Stimulated activated CD4-positive, alpha-beta T cell treated with anti-CD3 and anti-CD28 coated beads, Interleukin-12 subunit alpha, Interleukin-12 subunit beta, amount 100 ng/mL, for 4 hours (primary cell): ENCODE measurements around the gene SCIN.
A peak's percentile ranks its signal among the peaks of the same experiment; 100 is the strongest.
"Not testable (repeated sequence)": the region's sequence is repeated elsewhere in the genome, so short reads cannot be mapped to it uniquely, and the experiment has no call there.

ENCODE experiments used
- DNase-seq: peaks from one replicate; pipeline ENCODE4 v3.0.0-alpha.2; 2020

The SCIN gene

GRCh38 chr7:12650080-12650479, 79.6 kb downstream of the SCIN start:
- DNase-seq, result no peak

GRCh38 chr7:12653110-12653509, 82.6 kb downstream of the SCIN start:
- no peak for DNase-seq

DNA sequence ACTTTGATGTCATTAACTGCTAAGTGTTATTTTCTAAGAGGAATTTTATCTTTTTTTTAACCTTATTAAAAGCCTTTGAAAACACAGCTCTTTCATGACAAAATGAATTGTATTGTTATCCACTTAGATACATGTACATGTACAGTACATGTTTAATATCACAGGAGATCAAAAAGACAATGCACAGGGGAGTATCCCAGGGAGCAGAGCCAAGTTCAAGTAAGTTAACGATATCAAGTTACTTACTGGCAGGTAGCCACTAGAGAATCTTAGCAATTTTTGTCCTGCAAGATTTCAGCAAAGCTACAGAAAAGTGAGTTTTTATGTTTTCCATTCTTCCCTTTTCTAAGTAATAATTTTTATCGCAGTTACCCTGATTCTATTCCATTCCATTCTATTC, 83.0 kb downstream of the SCIN start:
- no peak for DNase-seq

GRCh38 chr7:12655161-12655560, 84.6 kb downstream of the SCIN start:
- no peak for DNase-seq

DNA sequence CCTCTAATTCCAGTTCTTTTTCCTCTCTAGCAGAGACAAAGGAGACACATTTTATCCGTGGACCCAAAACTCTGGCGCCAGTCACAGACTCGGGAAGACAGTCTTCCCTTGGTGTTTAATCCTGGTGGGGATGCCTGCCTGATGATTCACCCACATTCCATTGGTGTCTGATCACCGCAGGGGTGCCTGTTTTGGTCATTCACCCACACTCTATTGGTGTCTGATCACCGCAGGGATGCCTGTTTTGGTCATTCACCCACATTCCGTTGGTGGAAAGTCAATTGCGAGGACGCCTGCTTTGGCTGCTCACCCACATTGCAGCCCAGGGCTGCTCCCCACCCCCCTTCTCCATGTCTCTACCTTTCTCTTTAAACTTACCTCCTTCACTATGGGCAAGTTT, 89.9 kb downstream of the SCIN start:
- DNase-seq, result not testable (repeated sequence)

GRCh38 chr7:12660986-12661385, 90.5 kb downstream of the SCIN start:
- DNase-seq, result not testable (repeated sequence)

DNA sequence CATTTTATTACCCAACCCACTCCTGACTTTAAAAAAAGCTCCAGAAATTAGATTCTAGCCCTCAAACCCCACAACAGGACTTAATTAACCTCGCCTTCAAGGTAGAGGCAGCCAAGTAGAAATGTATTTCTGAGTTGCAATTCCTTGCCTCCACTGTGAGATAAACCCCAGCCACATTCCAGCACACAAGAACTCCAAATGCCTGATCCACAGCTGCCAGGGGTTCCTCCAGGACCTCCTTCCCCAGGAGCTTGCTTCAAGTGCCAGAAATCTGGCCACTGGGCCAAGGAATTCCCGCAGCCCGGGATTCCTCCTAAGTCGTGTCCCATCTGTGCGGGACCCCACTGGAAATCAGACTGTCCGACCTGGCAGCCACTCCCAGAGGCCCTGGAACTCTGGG, 91.1 kb downstream of the SCIN start:
- DNase-seq, result no peak

DNA sequence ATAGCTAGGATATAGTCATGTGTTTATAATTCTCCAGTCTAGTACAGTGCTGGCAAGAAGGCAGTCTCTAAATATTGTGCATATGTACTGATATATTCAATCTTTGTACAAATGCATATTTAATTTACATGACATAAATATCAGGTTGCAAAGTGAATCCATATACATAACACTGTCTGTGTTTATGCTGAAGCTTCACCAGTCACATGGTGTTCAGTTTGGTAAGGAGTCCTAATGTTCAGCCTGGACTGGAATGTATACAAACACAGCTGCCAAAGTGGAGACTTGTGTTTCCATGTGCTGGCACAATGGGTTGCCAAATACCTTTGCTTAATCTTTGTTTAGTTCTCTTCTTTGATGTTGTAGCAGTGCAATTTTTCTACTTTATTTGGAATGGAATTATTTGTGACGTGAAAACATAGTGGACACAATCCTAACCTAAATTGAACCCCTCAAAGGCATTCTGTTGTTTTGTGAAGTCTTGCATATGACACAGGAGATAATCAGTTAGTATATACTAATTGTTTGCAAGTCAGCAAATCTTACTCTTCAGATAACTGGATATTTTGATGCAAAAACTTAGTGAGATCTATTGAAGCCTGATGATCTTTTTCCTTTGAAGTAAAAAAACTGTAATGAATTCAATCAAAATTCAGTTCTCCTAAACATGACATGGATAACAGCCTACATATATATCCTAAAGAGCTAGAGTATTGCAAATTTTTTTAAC, 99.6 kb downstream of the SCIN start:
- no peak for DNase-seq

DNA sequence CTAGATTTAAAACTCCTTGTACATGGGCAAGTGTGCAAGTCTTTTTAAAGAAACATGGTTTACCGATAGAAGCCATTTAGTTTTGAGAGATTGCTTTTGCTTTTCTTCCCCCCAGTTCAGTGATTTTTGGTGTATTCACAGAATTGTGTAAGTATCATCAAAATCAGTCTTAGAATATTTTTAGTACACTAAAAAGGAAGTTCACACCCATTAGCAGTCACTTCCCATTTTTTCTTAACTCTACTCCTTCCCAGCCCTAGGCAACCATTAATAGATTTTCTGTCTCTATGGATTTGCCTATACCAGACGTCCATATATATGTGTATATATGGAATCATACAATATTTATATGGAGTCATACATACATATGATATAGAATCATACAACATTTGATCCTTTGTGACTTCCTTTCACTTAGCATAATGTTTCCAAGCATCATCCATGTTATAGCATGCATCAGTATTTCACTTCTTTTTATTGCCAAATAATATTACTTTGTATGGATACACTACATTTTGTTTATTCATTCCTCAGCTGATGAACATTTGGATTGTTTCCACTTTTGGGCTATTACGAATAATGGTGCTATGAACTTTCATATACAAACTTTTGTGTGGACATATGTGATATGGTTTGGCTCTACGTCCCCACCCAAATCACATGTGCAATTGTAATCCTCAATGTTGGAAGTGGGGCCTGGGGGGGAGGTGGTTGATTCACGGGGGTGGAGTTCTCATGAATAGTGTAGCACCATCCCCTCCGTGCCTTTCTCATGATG, 100.4 kb downstream of the SCIN start:
- DNase-seq, result no peak

- not testable (repeated sequence) for DNase-seq
Observed at GRCh38 chr7:12673436-12673835, 102.9 kb downstream of the SCIN start.

DNA sequence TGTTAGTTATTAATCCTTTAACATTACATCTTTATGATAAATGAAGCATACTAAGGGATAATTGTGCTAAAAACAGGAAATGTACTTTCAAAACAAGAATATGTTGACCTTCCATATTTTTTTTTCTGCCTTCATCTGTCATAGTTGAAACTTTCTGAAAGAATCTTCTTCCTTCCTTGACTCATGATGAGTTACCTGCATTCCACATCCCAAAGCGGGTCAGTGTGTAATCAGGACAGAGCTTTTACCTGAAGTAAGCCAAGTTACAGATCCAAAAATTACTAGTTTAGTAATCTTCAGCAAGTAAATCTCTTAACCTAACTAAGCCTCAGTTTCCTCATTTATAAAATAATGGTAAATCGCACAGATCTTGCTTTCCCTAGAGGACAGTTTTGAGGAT, 103.5 kb downstream of the SCIN start:
- no peak for DNase-seq

GRCh38 chr7:12674861-12675260, 104.3 kb downstream of the SCIN start:
- DNase-seq, result no peak

DNA sequence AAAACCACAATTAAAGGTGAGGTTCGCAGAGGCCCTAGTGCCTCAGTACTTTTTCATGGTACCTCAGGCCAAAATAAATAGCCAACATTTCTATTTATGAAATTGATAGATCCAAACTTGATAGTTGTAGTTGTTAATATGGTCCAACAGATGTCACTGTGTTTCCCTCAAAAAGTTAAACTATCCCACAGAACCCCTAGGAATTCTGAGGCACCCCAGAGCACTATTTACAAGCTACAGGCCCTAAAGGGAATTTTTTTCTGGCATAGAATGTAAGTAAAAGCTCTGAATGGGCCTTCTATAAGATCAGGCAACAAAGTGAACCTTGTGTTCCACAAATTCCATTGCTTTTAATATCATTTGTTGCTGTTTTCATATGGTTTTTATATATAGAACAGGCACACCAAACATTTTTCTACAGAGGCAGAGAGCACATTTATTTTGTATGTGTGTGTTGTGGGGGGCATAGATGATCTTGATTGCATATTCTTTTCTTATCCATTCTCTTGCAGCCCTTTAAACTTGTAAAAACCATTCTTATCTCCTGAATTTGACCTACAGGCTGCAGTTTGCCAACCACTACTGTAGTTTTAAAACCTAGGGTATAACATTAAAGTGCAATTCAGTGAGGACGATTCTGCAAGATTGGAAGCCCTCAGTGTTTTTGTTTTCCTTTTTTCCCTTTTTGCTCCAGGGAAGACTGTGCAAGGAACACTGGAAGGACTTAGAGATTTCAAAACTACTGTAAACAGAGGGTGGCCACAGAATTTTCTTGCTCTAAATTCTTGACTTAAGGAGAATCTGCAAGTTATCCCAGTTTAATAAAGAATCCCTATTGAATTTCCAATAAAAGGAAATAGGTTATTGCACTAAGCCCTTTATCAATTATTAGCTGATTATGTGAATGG, 113.4 kb downstream of the SCIN start:
- DNase-seq, result no peak

- no peak for DNase-seq
Observed at GRCh38 chr7:12684733-12685132, 114.2 kb downstream of the SCIN start.

GRCh38 chr7:12685550-12685949, 115.0 kb downstream of the SCIN start:
- no peak for DNase-seq

GRCh38 chr7:12686234-12686890, 115.8 kb downstream of the SCIN start:
- DNase-seq, result peak; percentile 88

DNA sequence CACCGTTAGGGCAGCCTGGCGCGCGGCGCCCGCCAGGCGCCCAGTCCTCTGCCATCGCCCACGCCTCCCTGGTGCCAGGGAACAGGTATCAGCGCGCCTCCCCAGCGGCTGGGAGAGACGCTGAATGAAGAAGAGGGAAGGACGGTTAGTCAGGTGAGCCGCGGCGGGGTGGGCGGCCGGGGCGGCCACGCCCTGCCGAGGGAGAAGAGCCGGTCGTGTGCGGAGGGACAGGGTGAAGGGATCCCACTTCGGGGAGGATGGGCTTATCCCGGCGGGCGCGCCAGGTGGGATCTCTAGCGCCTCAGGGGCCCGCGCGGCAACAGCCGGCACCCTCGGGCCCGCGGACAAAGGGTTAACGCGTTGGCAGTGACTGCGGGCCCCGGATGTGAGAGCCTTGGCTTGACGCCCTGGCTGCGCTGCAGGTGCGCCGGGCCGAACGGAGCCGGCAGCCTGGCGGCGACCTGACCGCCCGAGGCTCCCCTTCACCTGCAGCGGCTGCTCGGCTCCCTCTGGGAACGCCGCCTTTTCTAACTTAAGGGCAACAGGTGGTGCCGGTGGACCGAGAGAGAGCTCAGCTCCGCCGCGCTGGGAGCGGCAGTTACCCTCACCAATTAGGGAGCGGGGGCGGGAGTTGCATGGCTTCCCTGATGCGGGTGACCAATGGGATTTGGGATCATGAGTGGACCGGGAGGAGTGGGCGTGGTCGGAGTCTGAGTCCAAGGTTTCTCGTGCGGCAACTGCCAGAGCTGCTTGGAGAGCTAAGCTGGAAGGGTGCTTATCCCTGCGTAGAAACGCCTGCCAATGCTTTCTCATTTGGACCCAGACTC, 116.6 kb downstream of the SCIN start, which contains the start of gene ARL4A:
Gene ARL4A (plus strand): TSS at position 743 of the 827 bp plus-strand sequence. CDS start 622 bp downstream, outside the sequence.
- peak; percentile 82 for DNase-seq

DNA sequence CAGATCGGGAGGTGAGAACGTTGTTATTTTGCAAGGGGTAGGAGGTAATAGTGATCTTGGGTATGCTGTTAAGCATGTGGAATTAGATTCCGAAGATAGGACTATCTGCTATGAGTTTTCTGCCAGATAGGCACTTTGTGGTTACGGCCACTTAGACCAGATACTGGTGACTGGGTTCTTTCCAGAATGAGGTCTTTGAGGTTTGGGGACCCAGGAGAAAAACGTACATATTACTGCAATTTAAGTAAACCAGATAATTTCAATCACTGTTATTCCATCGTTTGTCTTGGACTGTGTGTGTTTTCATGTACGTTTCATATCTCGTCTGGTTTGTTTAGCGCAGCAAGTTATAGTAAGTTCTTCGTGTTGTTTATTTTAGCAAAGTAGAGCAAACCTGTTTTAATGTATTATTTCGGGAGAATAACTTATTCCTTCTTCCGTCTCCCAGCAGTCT, 117.2 kb downstream of the SCIN start:
- DNase-seq, result no peak

- not testable (repeated sequence) for DNase-seq
Observed at GRCh38 chr7:12688485-12689170, 118.1 kb downstream of the SCIN start.

- no peak for DNase-seq
Observed at GRCh38 chr7:12689451-12689850, 118.9 kb downstream of the SCIN start.
